SW 1271 (cell line): Measurements from ENCODE around the gene MATR3.
"Not testable (repeated sequence)": the region's sequence is repeated elsewhere in the genome, so short reads cannot be mapped to it uniquely, and the experiment has no call there.

ENCODE experiments used
- DNase-seq, 2 experiments: peaks; one replicate each; lab custom pipeline; 2025; lab: John Stamatoyannopoulos, UW

The MATR3 gene

DNA sequence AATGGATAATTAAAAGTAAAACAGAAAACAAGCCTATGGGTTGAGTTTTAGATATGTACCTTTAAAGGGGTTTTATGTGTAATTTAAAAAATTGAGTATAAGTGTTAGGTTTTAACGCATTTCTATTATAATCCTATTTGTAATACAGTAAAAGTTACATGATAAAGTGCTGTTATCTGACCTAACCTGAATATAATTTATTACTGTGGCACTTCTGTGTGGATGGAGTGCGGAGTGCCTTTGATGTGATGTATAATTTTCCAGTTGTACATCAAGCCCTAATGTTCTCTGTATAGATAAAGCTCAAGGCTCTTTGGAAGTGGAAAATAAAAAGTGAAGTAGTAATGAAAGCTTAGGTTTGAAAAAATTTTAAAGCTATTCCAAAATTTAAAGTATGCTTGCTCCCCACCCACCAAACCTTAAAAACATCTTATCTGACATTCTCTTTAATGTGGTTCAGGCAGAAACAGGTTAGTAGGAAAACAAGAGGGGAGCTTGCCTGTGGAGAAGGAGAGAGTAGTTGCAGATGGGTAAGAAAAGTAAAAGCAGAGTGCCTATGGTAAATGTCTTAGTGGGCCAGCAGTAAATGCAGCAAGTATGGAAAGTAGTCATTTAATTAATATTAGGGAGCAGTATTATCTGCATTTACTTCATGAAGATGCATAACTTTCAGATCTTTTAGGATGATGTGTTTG lies 4.0 kb downstream of the MATR3 start:
- no peak for DNase-seq

DNA sequence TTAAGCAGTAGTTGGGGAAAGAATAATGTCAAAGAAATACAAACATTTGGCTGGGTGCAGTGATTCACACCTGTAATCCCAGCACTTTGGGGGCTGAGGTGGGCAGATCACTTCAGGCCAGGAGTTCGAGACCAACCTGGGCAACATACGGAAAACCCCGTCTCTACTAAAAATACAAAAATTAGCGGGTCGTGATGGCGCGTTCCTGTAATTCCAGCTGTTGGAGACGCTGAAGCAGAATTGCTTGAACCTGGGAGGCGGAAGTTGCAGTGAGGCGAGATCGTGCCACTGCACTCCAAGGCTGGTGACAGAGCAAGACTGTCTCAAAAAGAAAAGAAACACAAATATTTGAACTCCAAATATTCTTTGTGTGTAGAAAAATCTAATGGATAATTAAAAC lies 4.7 kb downstream of the MATR3 start:
- no peak for DNase-seq

DNA sequence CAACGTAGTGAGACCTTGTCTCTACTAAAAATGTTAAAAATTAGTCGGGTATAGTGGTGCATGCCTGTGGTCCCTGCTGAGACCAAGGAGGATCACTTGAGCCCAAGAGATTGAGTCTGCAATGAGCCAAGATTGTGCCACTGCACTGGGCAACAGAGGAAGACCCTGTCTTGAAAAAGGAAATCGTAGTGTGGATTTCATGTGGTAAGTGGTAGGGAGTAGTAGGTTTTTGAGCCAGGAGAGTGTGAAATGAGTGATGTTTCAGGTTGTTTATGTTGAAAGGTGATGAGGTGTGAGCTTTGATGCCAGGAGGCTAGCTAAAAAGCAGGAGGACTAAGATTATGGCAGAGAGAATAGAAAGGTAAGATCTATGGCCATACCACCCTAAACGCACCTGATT lies 5.9 kb downstream of the MATR3 start:
- DNase-seq = no peak

GRCh38 chr5:139301808-139302499 lies 8.4 kb downstream of the MATR3 start:
- no peak for DNase-seq

DNA sequence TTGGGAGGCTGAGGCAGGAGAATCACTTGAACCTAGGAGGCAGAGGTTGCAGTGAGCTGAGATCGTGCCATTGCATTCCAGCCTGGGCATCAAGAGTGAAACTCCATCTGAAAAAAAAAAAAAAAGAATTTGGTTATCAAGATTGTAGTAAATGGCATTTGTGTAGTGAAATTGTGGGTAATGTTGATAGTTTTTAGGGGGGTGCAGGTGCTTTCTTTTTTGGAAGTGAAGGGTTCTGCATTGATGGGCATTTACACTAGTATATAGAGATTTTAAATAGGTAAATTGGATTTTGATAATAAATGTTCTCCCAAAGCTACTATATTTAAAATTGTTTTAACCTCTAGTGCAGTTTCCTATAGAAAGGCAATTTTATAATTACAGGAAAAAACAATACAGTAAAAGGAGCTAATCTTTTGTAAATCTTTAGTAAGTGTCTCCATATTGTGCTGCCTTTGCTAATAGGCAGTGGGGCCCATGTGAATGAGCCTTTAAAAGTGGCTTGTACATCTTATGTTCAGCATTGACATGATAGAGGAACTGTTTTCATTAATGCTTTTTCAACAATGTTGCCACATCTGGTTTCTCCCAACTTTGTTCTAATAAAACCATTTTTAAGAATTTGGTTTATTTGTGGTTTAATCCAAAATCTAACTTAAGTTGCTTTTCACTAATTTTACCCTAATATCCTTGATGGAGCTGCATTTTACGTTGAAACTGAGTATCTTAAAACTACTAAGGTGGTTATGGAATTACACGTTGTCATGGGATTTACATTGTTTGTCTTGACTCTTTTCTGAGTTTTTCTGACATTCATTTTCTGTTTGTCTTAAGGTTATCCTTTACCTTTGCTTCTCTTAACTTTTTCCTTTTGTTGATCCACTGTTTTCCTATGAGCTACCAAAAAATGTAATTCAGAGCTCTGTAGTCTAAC lies 11.1 kb downstream of the MATR3 start:
- DNase-seq = no peak

- DNase-seq = no peak
These were observed 12.7 kb downstream of the MATR3 start for GRCh38 chr5:139306197-139306596.

DNA sequence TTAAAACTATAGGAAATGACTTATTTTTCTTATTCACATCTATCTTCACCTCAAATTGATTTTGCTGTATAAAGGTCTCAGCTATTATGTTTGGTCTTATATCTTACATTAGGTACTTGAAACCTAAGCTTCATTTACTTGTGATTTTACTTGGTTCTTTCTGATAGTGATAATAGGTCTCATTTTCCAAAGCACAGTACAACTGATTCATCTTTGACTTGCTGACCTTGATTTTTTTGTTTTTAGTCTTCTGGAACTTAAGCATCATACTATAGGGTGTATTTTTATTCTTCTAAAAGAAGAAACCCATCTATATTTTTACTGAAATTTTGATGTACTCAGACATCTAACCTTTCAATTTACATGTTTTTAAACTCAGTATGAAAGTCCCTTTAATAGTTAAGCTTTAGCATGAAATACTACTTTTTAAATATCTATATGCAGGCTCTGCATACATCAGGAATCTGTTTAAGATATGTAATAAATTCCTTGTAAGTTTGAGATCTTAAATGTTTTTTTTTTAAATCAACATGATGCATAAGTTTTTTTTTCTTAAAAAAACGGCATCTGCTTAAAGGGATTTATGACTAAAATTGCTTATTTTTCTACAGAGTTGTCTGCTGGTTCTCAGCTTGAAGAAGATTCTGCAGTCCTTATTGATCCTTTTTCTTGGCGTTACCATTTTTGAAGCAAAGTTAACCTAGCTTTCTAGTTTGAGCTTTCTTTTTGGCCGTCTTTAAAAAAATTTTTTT lies 13.3 kb downstream of the MATR3 start:
- no peak for DNase-seq

GRCh38 chr5:139308797-139309196 lies 15.3 kb downstream of the MATR3 start:
- no peak for DNase-seq

GRCh38 chr5:139310715-139311186 lies 17.2 kb downstream of the MATR3 start:
- DNase-seq = peak in 1 of 2 experiments; percentile 51

- DNase-seq = no peak
These were observed 18.5 kb downstream of the MATR3 start for GRCh38 chr5:139312075-139312474.

DNA sequence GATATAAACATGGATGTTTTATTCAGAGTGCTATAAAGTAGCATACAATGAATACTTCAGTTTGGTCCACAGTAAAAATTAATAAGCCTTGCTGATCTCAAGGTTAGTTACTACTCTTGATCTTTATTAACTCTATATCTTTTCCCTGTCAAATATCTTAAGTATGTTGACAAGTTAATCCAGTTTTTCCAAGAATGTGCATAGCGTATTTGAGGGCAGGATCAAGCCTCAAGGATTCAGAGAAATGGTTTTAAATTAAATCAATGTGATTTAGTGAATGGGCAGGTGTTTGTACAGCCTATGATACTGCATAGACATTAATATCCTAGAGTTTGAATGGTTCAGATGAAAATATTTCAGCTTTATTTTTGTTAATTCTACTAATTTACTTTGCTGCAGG lies 20.7 kb downstream of the MATR3 start:
- no peak for DNase-seq

DNA sequence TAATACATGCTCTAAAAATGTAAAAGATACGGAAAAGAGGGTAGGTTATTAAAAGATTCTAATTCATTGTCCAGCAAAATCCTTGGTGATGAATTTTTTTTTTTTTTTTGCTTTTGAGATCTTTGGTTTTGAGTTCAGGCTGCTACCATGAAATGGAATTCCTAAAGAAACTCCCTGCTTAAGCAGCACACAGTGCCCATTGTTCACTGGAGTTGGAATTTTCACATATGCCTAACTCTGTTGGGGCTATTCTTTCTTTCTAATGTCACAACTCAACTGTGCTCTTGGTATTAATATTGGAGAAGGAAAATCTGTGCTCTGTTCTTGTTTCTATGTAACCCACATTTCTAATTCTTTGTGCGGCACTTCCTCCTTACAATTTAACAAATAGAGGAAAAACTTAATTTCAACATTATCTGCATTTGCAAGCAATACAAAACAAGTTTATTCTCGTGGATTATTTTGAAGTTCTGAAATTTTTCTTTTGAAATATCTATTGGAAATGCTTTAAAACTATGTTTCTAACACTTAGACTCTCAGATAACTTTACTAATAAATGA lies 21.6 kb downstream of the MATR3 start:
- DNase-seq = no peak

GRCh38 chr5:139335811-139336210 lies 42.3 kb downstream of the MATR3 start:
- no peak for DNase-seq

DNA sequence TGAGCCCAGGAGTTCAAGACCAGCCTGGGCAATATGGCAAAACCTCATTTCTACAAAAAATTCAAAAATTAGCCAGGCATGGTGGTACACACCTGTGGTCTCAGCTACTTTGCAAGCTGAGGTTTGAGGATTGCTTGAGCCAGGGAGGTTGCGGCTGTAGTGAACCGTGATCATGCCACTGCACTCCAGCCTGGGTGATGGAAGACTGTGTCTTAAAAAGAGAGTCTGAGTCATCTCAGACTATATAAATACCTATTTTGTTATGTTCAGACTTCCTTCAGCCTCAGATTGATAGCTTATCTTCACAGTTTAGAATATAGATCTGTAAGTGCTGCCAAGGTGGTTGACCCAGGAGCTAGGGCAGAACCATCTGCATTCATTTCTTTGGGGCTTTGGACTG lies 46.5 kb downstream of the MATR3 start:
- no peak for DNase-seq

DNA sequence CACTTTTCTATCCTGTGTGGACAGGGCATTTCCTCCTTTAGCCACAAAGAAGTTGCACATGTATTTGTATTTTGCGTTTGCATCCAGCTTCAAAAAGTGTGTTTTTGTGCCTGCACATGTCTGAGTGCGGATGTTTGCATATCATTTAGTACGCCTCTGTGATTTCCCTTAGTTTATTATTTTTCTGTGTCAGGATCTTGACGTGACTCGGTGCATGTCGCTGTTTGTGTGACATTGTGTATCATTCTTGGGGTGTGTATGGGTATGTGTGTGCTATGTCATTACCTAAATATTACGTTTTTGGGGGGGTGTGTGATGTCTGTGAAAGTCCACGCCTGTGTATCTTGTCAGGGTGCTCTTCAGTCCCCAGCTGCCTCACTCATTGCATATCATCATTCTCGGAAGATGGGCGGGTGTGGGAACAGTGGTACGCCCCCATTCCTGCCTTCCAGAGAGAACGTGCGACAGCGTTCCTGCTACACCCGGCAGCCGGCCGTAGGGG lies 47.7 kb downstream of the MATR3 start:
- no peak for DNase-seq

GRCh38 chr5:139341689-139342422 lies 48.3 kb downstream of the MATR3 start, which contains the start of gene PAIP2:
PAIP2 (plus strand) TSS chr5:139341854; CDS start chr5:139363785, 21,931 bp downstream.
- peak; percentile 97 to 98 for DNase-seq

- no peak for DNase-seq
These were observed 48.8 kb downstream of the MATR3 start for GRCh38 chr5:139342423-139342723.

- DNase-seq = no peak
These were observed 49.9 kb downstream of the MATR3 start for GRCh38 chr5:139343476-139343875.

DNA sequence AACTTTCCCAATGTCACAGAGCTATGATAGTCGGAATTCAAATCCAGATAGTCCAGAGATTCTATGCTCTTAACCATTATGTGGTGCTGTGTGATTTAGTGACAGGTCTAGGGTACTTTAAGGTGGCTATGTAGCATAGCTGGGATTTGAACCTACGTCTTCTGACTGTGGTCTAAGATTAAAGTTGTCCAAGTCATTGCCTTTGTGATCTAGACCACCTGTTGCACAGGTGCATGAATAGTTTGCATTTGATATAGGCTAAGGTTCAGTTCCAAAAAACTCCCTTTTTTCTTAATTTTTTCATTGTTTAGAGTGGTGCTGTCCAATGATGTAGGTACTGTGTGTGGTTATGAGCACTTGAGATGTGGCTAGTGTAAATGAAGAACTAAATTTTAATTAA lies 50.6 kb downstream of the MATR3 start:
- no peak for DNase-seq

DNA sequence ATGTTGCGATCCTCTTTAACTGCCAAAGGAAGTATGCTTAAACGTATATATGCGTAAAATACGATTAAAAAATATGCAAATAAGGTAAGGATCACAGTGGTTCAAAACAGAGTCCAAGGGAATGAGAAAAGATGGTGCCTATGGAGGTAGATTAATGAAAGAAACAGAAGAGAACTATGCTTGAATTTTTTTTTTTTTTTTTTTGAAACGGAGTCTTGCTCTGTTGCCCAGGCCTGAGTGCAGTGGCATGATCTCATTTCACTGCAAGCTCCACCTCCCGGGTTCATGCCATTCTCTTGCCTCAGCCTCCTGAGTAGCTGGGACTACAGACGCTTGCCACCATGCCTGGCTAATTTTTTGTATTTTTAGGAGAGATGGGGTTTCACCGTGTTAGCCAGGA lies 51.9 kb downstream of the MATR3 start:
- not testable (repeated sequence) for DNase-seq

DNA sequence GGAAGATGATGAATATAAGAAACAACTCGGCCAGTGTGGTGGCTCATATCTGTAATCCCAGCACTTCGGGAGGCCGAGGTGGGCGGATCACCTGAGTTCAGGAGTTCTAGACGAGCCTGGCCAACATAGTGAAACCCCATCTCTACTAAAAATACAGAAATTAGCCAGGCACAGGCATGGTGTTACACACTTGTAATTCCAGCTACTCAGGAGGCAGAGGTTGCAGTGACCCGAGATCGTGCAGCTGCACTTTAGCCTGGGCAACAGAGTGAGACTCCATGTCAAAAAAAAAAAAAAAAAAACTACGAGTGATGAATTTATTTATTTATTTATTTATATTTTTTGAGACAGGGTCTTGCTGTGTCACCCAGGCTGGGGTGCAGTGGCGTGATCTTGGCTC lies 54.3 kb downstream of the MATR3 start:
- DNase-seq = not testable (repeated sequence)
